GM18858 (cell line): Measurements from ENCODE around the gene PRIMPOL.
"Not testable (repeated sequence)": the region's sequence is repeated elsewhere in the genome, so short reads cannot be mapped to it uniquely, and the experiment has no call there.

Experiments used
- ATAC-seq: cut with Tn5 transposase; IDR thresholded peaks from one replicate; pipeline ENCODE4 v1.9.1; 2021; ENCODE audit not compliant: unreplicated experiment

PRIMPOL gene, protein sequence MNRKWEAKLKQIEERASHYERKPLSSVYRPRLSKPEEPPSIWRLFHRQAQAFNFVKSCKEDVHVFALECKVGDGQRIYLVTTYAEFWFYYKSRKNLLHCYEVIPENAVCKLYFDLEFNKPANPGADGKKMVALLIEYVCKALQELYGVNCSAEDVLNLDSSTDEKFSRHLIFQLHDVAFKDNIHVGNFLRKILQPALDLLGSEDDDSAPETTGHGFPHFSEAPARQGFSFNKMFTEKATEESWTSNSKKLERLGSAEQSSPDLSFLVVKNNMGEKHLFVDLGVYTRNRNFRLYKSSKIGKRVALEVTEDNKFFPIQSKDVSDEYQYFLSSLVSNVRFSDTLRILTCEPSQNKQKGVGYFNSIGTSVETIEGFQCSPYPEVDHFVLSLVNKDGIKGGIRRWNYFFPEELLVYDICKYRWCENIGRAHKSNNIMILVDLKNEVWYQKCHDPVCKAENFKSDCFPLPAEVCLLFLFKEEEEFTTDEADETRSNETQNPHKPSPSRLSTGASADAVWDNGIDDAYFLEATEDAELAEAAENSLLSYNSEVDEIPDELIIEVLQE

GRCh38 chr4:184649026-184649970 lies at the start of gene PRIMPOL, which contains the start of gene CASP3:
Gene PRIMPOL, plus strand, starts transcription at chr4:184649738. Its CDS starts 7,403 bp downstream, at chr4:184657141.
Gene CASP3, minus strand, starts transcription at chr4:184649447. Its CDS starts 10,994 bp downstream, at chr4:184638453.
- peak; percentile 71 for ATAC-seq

GRCh38 chr4:184600982-184601381 lies 48.6 kb upstream of the PRIMPOL start:
- ATAC-seq = not testable (repeated sequence)

DNA sequence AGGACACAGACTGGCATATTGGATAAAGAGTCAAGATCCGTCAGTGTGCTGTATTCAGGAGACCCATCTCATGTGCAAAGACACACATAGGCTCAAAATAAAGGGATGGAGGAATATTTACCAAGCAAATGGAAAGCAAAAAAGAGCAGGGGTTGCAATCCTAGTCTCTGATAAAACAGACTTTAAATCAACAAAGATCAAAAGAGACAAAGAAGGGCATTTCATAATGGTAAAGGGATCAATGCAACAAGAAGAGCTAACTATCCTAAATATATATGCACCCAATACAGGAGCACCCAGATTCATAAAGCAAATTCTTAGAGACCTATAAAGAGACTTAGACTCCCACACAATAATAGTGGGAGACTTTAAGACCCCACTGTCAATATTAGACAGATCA lies 46.7 kb upstream of the PRIMPOL start:
- not testable (repeated sequence) for ATAC-seq

DNA sequence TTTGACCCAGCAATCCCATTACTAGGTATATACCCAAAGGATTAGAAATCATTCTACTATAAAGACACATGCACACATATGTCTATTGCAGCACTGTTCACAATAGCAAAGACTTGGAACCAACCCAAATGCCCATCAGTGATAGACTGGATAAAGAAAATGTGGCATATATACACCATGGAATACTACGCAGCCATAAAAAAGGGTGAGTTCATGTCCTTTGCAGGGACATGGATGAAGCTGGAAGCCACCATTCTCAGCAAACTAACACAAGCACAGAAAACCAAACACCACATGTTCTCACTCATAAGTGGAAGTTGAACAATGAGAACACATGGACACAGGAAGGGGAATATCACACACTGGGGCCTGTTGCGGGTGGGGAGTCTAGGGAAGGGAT lies 42.1 kb upstream of the PRIMPOL start:
- ATAC-seq = not testable (repeated sequence)

DNA sequence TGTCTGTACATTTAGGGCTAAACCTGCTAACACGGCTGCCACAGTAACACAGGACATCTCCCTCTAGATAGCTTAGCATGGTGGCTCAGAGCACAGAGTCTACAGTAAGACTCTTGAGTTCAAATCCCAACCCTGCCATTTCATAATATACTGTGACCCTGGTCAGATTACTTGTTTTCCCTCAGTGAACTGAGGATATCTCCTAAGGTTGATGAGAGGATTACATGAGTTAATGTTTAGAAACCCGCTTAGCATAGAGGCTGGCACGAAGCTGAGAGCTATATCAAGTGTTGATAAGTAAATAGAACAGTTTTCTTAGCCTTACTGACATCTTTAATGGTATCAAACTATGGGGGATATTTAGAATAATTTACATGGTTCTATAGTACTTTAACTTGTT lies 37.5 kb upstream of the PRIMPOL start:
- ATAC-seq = no peak

DNA sequence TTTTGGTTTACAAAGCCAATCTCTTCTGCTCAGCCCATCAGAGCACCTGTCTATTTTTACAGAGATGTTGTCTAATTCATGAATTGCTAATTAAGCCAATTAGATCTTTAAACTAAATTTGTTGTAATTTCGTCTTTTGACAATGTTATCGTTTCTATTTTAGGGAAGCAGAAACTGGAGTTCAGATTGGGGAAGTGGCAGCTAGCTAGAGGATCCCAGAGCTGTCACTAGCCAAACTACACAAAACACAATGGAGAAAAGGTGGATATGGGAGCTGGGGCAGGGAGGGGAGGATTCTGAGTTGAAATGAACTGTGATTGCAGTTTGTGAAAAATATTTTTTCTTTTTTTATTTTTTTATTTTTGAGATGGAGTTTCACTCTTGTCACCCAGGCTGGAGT lies 36.1 kb upstream of the PRIMPOL start:
- ATAC-seq = no peak

DNA sequence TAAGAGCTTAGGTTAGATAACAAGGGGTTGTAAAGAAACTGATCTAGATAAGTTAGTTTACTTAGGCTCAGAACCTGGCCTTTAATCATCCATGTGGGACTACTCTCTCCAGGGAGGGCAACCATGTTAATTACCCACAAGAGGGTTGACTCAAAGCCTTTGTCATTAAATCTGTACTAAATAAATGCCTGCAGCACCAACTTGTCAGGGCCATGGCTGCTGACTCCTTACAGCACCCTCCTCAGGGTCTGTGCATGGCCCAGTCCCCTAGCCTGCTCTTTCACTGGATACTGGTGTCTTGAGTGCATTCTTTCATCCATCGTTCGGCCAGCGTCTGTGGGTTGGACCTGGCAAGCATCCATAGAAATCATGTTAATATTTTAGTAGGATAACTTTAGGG lies 35.0 kb upstream of the PRIMPOL start:
- ATAC-seq = no peak

DNA sequence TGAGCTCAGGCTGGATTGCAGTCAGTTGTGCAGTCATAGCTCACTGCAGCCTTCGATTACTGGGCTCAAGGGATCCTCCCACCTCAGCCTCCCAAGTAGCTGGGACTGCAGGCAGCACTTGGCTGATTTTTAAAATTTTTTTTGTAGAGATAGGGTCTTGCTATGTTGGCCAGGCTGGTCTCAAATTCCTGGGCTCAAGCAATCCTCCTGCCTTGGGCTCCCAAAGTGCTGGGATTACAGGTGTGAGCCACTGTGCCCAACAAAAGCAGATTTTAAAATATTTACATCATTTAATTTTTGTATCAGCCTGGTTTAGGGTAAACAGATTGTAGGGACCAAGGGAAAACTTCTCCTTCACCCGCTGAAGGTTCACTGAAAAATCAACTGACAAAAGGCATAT lies 33.4 kb upstream of the PRIMPOL start:
- not testable (repeated sequence) for ATAC-seq

- ATAC-seq = peak; percentile 81
Observed at GRCh38 chr4:184616633-184617551, 32.6 kb upstream of the PRIMPOL start.

DNA sequence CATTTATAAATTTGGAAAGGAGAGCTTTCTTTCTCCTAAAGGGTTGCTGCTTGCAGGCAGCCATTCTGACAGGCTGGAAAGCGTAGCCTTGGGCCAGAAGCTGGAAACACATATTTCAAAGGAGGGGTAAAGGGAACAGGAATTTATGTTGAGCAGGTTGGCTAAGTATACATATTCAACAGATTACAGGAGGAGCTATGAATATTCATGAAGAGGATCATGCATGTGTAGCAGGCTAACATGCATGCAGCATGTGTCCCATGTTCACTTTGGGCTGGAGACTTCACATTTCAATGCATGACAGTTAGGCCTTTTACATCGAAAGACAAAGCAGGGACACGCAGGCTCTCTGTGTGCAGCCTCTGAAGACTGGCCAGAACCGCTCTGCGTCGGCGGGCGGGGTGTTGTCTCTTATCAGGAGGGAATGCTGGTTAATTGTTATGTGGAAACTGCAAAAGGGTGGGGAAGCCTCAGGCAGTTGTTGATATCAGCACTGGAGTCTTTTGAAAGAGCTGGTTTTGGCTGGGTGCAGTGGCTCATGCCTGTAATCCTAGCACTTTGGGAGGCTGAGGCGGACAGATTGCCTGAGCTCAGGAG lies 31.8 kb upstream of the PRIMPOL start:
- no peak for ATAC-seq

DNA sequence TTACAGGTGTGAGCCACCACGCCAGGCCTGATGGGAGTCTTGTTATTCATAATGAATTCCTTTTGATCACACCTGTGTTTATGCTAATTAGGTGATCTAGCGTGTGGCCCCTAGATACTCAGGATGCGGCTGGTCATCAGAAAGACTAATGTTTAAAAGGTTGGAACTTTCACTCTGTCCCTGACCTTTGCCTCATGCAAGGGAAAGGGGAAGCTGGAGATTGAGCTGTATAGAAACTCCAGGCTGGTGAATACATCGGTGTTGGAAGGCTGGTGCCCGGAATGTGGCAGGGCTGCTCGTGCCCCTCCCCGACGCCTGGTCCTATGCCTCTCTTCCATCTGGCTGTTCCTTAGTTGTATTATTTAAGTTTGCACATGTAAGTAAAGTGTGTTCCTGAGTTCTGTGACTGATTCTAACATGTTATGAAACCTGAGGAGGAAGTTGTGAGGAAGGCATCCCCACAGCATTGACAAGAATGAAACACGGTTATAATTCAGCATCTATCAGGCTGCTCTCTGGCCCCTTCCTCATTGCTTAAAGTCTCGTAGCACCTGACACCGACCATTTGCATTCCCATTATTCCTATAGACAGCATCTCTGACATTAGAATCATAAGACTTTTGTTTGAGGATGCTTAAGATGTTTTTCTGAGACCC lies 29.2 kb upstream of the PRIMPOL start:
- no peak for ATAC-seq

GRCh38 chr4:184621518-184621917 lies 28.0 kb upstream of the PRIMPOL start:
- no peak for ATAC-seq

GRCh38 chr4:184624504-184624903 lies 25.0 kb upstream of the PRIMPOL start:
- ATAC-seq = not testable (repeated sequence)

DNA sequence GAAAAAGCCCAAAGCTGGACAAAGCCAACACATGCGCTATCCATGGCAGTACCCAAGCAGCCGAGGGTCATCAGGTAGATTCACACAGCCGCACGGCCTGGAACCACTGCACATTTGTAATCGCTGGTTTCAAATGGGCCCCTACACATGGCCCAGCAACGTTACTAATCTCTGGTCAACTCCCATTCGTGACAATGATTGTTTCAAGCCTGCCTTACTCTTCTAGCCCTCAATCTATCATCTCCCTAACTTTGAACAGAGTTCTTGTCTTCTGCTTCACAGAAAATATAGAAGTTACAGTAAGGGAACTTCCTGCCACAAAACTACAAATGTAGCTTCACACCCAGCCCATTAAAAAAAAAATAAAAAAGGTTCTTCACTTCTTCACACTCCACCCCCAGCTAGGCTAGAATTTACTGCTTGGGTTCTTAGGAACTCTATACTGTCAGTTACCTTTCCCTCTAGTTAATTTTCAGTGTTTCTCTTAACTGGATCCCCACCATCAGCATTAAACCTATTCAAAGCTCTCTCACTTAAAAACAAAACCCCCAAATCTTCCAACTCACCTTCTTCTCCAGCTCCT lies 24.5 kb upstream of the PRIMPOL start:
- ATAC-seq = no peak

GRCh38 chr4:184625783-184626596 lies 23.5 kb upstream of the PRIMPOL start:
- ATAC-seq = not testable (repeated sequence)

DNA sequence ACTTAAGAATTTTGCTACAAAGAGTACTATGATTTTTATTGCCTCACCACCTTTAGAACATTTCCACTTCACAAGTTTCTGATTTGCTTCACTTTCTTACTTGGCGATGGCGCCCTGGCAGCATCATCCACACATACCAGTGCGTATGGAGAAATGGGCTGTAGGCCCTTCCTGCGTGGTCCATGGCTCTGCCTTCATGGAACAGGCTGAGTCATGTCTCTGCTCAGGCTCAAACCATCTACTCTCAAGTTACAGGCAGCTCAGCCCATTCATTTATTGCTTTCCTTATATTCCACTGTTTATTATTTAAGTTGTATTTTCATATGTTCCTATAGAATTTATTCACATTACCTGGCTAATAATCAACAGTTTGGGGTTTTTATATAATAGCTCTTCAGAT lies 21.4 kb upstream of the PRIMPOL start:
- no peak for ATAC-seq

DNA sequence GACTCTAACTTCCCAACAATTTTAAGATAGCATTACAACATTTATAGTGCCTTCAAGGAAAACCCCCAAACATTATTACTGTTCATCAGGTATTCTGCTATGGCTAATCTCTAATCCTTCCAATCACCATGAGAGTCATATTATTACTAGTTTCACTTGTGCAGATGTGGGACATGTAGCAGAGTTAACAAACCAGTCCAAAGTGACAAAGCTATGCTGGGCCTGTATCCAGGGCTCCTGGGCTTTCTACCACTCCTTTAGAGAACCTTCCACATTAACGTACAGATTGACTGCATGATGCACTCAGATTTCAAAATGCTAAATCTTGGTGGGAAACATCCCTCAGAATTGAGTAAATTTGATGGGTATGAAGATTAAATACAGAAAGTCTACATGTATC lies 16.7 kb upstream of the PRIMPOL start:
- ATAC-seq = no peak

- ATAC-seq = no peak
Observed at GRCh38 chr4:184635381-184635780, 14.2 kb upstream of the PRIMPOL start.
